HEK293 (cell line): ENCODE results near the gene GPN1.

Source experiments
- BCL11A ChIP-seq: fragments of 450-650 bp; formaldehyde crosslinking; IDR thresholded peaks from 2 replicates; pipeline ENCODE4 v1.5.1; 2016; ENCODE audit warnings: low read depth, missing biosample characterization, missing genetic modification characterization
- PBX3 ChIP-seq: sonication (generic); formaldehyde crosslinking; IDR thresholded peaks from 2 replicates; pipeline ENCODE4 v1.8.1; 2022; ENCODE audit warnings: mild to moderate bottlenecking, moderate library complexity, missing genetic modification reagents
- REST ChIP-seq: fragments of 450-650 bp; formaldehyde crosslinking; IDR thresholded peaks from 2 replicates; pipeline ENCODE4 v1.5.1; 2016; ENCODE audit warnings: missing biosample characterization, missing genetic modification characterization
- ZBTB11 ChIP-seq: fragments of 450-650 bp; formaldehyde crosslinking; conservative IDR thresholded peaks from 2 replicates; pipeline ENCODE4 v1.5.1; 2016; ENCODE audit warnings: low read depth, missing biosample characterization, missing genetic modification characterization
- ZFP3 ChIP-seq: fragments of 450-650 bp; formaldehyde crosslinking; IDR thresholded peaks from 2 replicates; pipeline ENCODE4 v1.5.1; 2016; ENCODE audit warnings: low read depth, missing biosample characterization, missing genetic modification characterization
- ZNF121 ChIP-seq: fragments of 450-650 bp; formaldehyde crosslinking; IDR thresholded peaks from 2 replicates; pipeline ENCODE4 v1.5.1; 2016; ENCODE audit warnings: missing biosample characterization, missing genetic modification characterization
- ZNF146 ChIP-seq: fragments of 450-650 bp; formaldehyde crosslinking; IDR thresholded peaks from 2 replicates; pipeline ENCODE4 v1.5.1; 2016; ENCODE audit warnings: missing biosample characterization, missing genetic modification characterization
- ZNF157 ChIP-seq: fragments of 450-650 bp; formaldehyde crosslinking; IDR thresholded peaks from 2 replicates; pipeline ENCODE4 v1.5.1; 2016; ENCODE audit warnings: missing biosample characterization, missing genetic modification characterization
- ZNF169 ChIP-seq: fragments of 450-650 bp; formaldehyde crosslinking; IDR thresholded peaks from 2 replicates; pipeline ENCODE4 v1.5.1; 2016; ENCODE audit warnings: missing biosample characterization, missing genetic modification characterization
- ZNF274 ChIP-seq, 2 experiments: fragments of 200-500 bp in 1 of 2; fragments of 450-650 bp in 1 of 2; sonication (Bioruptor generic) in 1 of 2; formaldehyde crosslinking in 1 of 2; IDR thresholded peaks; 2 replicates each; pipeline versions ENCODE4 v1.5.1 to v1.6.1; 2014 to 2016; ENCODE audit warnings: borderline replicate concordance in 1 of 2, inconsistent platforms in 1 of 2, low read length in 1 of 2, missing biosample characterization in 1 of 2, missing genetic modification characterization in 1 of 2
- ZNF561 ChIP-seq: fragments of 450-650 bp; IDR thresholded peaks from 2 replicates; pipeline ENCODE4 v1.5.1; 2018; ENCODE audit warnings: missing biosample characterization, missing genetic modification characterization, borderline replicate concordance
- TF ChIP-seq, protein P1 (sequence below): fragments of 450-650 bp; formaldehyde crosslinking; IDR thresholded peaks from 2 replicates; pipeline ENCODE4 v1.5.1; 2016; ENCODE audit warnings: missing biosample characterization, missing genetic modification characterization
- TF ChIP-seq, protein P2 (sequence below): fragments of 450-650 bp; formaldehyde crosslinking; IDR thresholded peaks from 2 replicates; pipeline ENCODE4 v1.5.1; 2016; ENCODE audit warnings: missing biosample characterization, missing genetic modification characterization

- TF ChIP-seq ZNF121 (tag by site-specific recombination), result no peak
- no peak for TF ChIP-seq ZNF157 (tag by site-specific recombination)
- TF ChIP-seq ZNF561 (tag by site-specific recombination), result no peak
- TF ChIP-seq, protein P1, sequence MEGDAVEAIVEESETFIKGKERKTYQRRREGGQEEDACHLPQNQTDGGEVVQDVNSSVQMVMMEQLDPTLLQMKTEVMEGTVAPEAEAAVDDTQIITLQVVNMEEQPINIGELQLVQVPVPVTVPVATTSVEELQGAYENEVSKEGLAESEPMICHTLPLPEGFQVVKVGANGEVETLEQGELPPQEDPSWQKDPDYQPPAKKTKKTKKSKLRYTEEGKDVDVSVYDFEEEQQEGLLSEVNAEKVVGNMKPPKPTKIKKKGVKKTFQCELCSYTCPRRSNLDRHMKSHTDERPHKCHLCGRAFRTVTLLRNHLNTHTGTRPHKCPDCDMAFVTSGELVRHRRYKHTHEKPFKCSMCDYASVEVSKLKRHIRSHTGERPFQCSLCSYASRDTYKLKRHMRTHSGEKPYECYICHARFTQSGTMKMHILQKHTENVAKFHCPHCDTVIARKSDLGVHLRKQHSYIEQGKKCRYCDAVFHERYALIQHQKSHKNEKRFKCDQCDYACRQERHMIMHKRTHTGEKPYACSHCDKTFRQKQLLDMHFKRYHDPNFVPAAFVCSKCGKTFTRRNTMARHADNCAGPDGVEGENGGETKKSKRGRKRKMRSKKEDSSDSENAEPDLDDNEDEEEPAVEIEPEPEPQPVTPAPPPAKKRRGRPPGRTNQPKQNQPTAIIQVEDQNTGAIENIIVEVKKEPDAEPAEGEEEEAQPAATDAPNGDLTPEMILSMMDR, result no peak
- TF ChIP-seq ZNF146 (tag by site-specific recombination), result no peak
- no peak for TF ChIP-seq REST (tag by site-specific recombination)
- TF ChIP-seq ZBTB11, result no peak
- TF ChIP-seq ZNF169 (tag by site-specific recombination), result no peak
- TF ChIP-seq, protein P2, sequence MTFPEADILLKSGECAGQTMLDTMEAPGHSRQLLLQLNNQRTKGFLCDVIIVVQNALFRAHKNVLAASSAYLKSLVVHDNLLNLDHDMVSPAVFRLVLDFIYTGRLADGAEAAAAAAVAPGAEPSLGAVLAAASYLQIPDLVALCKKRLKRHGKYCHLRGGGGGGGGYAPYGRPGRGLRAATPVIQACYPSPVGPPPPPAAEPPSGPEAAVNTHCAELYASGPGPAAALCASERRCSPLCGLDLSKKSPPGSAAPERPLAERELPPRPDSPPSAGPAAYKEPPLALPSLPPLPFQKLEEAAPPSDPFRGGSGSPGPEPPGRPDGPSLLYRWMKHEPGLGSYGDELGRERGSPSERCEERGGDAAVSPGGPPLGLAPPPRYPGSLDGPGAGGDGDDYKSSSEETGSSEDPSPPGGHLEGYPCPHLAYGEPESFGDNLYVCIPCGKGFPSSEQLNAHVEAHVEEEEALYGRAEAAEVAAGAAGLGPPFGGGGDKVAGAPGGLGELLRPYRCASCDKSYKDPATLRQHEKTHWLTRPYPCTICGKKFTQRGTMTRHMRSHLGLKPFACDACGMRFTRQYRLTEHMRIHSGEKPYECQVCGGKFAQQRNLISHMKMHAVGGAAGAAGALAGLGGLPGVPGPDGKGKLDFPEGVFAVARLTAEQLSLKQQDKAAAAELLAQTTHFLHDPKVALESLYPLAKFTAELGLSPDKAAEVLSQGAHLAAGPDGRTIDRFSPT, result no peak
- no peak for TF ChIP-seq BCL11A (tag by site-specific recombination)
- no peak for TF ChIP-seq ZNF274 (IDR thresholded peaks at IDR 0.05; ENCODE audit: low read length)
- no peak for TF ChIP-seq ZNF274 (tag by site-specific recombination; IDR thresholded peaks at IDR 0.05; ENCODE audit: borderline replicate concordance)
- TF ChIP-seq ZFP3 (tag by site-specific recombination), result no peak
- no peak for TF ChIP-seq PBX3
Measured at GRCh38 chr2:27652790-27653189, 23.9 kb downstream of the GPN1 start.
